Progenitor cell of endocrine pancreas (in vitro differentiated cells): ENCODE measurements around the gene C18orf32. TPM values are rescaled to one million over a fixed set of nuclear protein-coding genes. Genes with fewer than 3 reads are reported as not detected.

Source experiments
- DNase-seq: peaks from one replicate; pipeline ENCODE4 v3.0.0; 2021; ENCODE audit warnings: low spot score; ENCODE audit not compliant: unreplicated experiment
- H3K27ac Mint-ChIP-seq: 2 replicates; pipeline ENCODE4 v1.8.0; 2021; ENCODE audit warnings: mild to moderate bottlenecking, moderate library complexity, mixed read lengths
- H3K27me3 Mint-ChIP-seq: 2 replicates; pipeline ENCODE4 v1.8.0; 2021; ENCODE audit warnings: mixed read lengths
- H3K36me3 Mint-ChIP-seq: 2 replicates; pipeline ENCODE4 v1.8.0; 2022; ENCODE audit warnings: mixed read lengths; ENCODE audit not compliant: insufficient read depth
- H3K4me1 Mint-ChIP-seq: 2 replicates; pipeline ENCODE4 v1.8.0; 2021; ENCODE audit warnings: low read depth, mixed read lengths
- H3K4me3 Mint-ChIP-seq: 2 replicates; pipeline ENCODE4 v1.8.0; 2021; ENCODE audit warnings: low read depth, mild to moderate bottlenecking, moderate library complexity, mixed read lengths
- H3K9me3 Mint-ChIP-seq: 2 replicates; pipeline ENCODE4 v1.8.0; 2021; ENCODE audit warnings: low read depth, mixed read lengths
- CTCF ChIP-seq: fragments of 200-600 bp; sonication (generic); IDR thresholded peaks from one replicate; pipeline ENCODE4 v1.5.0; 2021; ENCODE audit warnings: antibody characterized with exemption, mild to moderate bottlenecking; ENCODE audit not compliant: unreplicated experiment
- total RNA-seq: library from RNA; stranded (reverse); gene quantifications from 2 replicates; pipeline ENCODE4 v1.2.1, GENCODE V29; 2021

Gene C18orf32
- total RNA-seq, 1 donor from 2014 or later = 55.6 TPM

DNA sequence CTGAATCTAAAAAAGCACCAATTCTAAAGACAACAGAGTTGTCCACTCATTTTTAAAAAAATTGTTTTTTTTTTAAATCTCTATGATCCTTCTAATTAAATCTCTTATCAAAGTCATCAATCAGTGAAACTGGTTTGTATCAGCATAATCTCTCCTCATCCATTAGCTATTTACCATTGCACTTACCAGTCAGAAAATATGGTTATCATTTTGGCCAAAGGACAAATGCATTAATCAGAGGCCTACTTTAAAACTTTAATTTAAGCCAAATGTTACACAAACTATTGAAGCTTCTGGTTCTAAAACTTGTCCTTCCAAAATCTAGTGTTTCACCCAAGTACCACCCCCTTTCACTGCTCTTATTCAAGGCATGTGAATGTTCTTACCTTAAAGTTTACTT is 3.8 kb downstream of the C18orf32 start:
- TF ChIP-seq CTCF = no peak
- H3K9me3 Mint-ChIP-seq = no peaks in the 10 kb centered on the region
- H3K27ac Mint-ChIP-seq = no peak overlapping the region
- no peak overlapping the region for H3K4me3 Mint-ChIP-seq
- H3K4me1 Mint-ChIP-seq = peaks cover 19% of the 10 kb centered on the region
- no peak for DNase-seq
- H3K36me3 Mint-ChIP-seq = peaks cover 23% of the 10 kb centered on the region
- no peaks in the 10 kb centered on the region for H3K27me3 Mint-ChIP-seq

- H3K4me3 Mint-ChIP-seq = no peak overlapping the region
- H3K27ac Mint-ChIP-seq = no peak overlapping the region
- no peak for TF ChIP-seq CTCF
- peaks cover 11% of the 10 kb centered on the region for H3K4me1 Mint-ChIP-seq
- H3K9me3 Mint-ChIP-seq = no peaks in the 10 kb centered on the region
- H3K36me3 Mint-ChIP-seq = peaks cover 22% of the 10 kb centered on the region
- no peak for DNase-seq
- no peaks in the 10 kb centered on the region for H3K27me3 Mint-ChIP-seq
Observed at GRCh38 chr18:49481907-49482306, 5.1 kb downstream of the C18orf32 start.

DNA sequence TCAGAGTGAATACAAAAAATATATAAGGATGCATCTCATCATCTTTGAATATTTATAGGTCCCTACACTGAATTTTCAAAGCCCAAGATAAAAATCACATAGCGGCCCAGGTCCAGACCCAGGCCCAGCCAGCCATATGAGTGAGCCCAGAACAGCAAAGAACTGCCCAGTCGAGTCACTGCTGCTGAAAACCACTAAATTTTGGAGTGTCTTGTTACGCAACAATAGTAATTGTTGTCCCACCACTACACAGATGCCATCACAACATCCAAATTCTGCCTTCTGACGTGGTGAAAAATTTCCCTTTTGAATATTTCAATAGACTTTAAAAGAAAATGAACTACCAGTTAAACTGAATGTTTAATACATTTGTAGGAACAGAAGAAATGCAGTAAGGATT is 5.7 kb downstream of the C18orf32 start:
- H3K36me3 Mint-ChIP-seq = peaks cover 25% of the 10 kb centered on the region
- H3K4me3 Mint-ChIP-seq = no peak overlapping the region
- no peaks in the 10 kb centered on the region for H3K9me3 Mint-ChIP-seq
- no peak overlapping the region for H3K27ac Mint-ChIP-seq
- TF ChIP-seq CTCF = no peak
- DNase-seq = no peak
- H3K4me1 Mint-ChIP-seq = peaks cover 7% of the 10 kb centered on the region
- no peaks in the 10 kb centered on the region for H3K27me3 Mint-ChIP-seq

- no peaks in the 10 kb centered on the region for H3K9me3 Mint-ChIP-seq
Observed at GRCh38 chr18:49479381-49480137, 7.5 kb downstream of the C18orf32 start.

More at GRCh38 chr18:49479381-49480137, 7.5 kb downstream of the C18orf32 start:
- H3K4me1 Mint-ChIP-seq = peaks cover 2% of the 10 kb centered on the region
- H3K27me3 Mint-ChIP-seq = no peaks in the 10 kb centered on the region
- TF ChIP-seq CTCF = no peak
- H3K36me3 Mint-ChIP-seq = peaks cover 26% of the 10 kb centered on the region
- peak overlapping the region; percentile 8 for H3K27ac Mint-ChIP-seq
- no peak for DNase-seq
- H3K4me3 Mint-ChIP-seq = no peak overlapping the region
